MM.1S (cell line): ENCODE measurements around the gene CUL1.

Experiments
- EZH2 ChIP-seq: fragments of 300-600 bp; sonication (generic); optimal IDR thresholded peaks from 2 replicates; pipeline ENCODE3; 2017; ENCODE audit warnings: low read depth, mild to moderate bottlenecking, antibody characterized with exemption, low read length, mixed read lengths
- TF ChIP-seq, protein P1 (sequence below): fragments of 300-600 bp; sonication (generic); IDR thresholded peaks from 2 replicates; pipeline ENCODE4 v1.5.1; 2016; ENCODE audit warnings: antibody characterized with exemption, low read length, mixed read lengths

- TF ChIP-seq, protein P1, sequence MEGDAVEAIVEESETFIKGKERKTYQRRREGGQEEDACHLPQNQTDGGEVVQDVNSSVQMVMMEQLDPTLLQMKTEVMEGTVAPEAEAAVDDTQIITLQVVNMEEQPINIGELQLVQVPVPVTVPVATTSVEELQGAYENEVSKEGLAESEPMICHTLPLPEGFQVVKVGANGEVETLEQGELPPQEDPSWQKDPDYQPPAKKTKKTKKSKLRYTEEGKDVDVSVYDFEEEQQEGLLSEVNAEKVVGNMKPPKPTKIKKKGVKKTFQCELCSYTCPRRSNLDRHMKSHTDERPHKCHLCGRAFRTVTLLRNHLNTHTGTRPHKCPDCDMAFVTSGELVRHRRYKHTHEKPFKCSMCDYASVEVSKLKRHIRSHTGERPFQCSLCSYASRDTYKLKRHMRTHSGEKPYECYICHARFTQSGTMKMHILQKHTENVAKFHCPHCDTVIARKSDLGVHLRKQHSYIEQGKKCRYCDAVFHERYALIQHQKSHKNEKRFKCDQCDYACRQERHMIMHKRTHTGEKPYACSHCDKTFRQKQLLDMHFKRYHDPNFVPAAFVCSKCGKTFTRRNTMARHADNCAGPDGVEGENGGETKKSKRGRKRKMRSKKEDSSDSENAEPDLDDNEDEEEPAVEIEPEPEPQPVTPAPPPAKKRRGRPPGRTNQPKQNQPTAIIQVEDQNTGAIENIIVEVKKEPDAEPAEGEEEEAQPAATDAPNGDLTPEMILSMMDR: no peak
- TF ChIP-seq EZH2: no peak
Measured at GRCh38 chr7:148830897-148831692, 132.4 kb downstream of the CUL1 start.
